Stimulated activated CD8-positive, alpha-beta memory T cell treated with anti-CD3 and anti-CD28 coated beads, Interleukin-12 subunit alpha, Interleukin-12 subunit beta, amount 100 ng/mL, for 4 hours (primary cell): Measurements from ENCODE around the gene COL6A2.
"Not testable (repeated sequence)": the region's sequence is repeated elsewhere in the genome, so short reads cannot be mapped to it uniquely, and the experiment has no call there.

Experiments used
- DNase-seq: peaks from one replicate; pipeline ENCODE4 v3.0.0-alpha.2; 2020; ENCODE audit warnings: low read depth

COL6A2 gene

GRCh38 chr21:46094401-46095082 lies 3.4 kb upstream of the COL6A2 start:
- no peak for DNase-seq

- no peak for DNase-seq
Observed at GRCh38 chr21:46095083-46095719, 2.7 kb upstream of the COL6A2 start.

GRCh38 chr21:46095814-46096595 lies 1.9 kb upstream of the COL6A2 start:
- DNase-seq = no peak

GRCh38 chr21:46096596-46097335 lies 1.1 kb upstream of the COL6A2 start:
- DNase-seq = no peak

GRCh38 chr21:46098303-46099141 lies 610 bp downstream of the COL6A2 start:
- no peak for DNase-seq

- DNase-seq = no peak
Observed at GRCh38 chr21:46099476-46099875, 1.6 kb downstream of the COL6A2 start.

- no peak for DNase-seq
Observed at GRCh38 chr21:46100020-46100419, 2.1 kb downstream of the COL6A2 start.

GRCh38 chr21:46100426-46100825 lies 2.5 kb downstream of the COL6A2 start:
- DNase-seq = no peak

- no peak for DNase-seq
Observed at GRCh38 chr21:46100906-46101305, 3.0 kb downstream of the COL6A2 start.

GRCh38 chr21:46104104-46104503 lies 6.2 kb downstream of the COL6A2 start:
- DNase-seq = no peak

- DNase-seq = not testable (repeated sequence)
Observed at GRCh38 chr21:46107376-46107775, 9.5 kb downstream of the COL6A2 start.

- DNase-seq = no peak
Observed at GRCh38 chr21:46108827-46109312, 11.0 kb downstream of the COL6A2 start.

GRCh38 chr21:46109313-46110221 lies 11.7 kb downstream of the COL6A2 start:
- DNase-seq = no peak

GRCh38 chr21:46110499-46111192 lies 12.7 kb downstream of the COL6A2 start:
- no peak for DNase-seq

- no peak for DNase-seq
Observed at GRCh38 chr21:46111193-46111571, 13.3 kb downstream of the COL6A2 start.

GRCh38 chr21:46111857-46112724 lies 14.2 kb downstream of the COL6A2 start:
- DNase-seq = no peak

GRCh38 chr21:46112725-46113215 lies 14.9 kb downstream of the COL6A2 start:
- no peak for DNase-seq

GRCh38 chr21:46113497-46114176 lies 15.7 kb downstream of the COL6A2 start:
- DNase-seq = no peak
